ENCODE measurements around the gene PRRT1B.
A peak's percentile ranks its signal among the peaks of the same experiment; 100 is the strongest.

PRRT1B gene

GRCh38 chr9:131582466-131583336, 37.4 kb downstream of the PRRT1B start:
- DNase-seq = no peak

GRCh38 chr9:131583337-131583645, 38.0 kb downstream of the PRRT1B start:
- DNase-seq = no peak

GRCh38 chr9:131583836-131584555, 38.7 kb downstream of the PRRT1B start:
- DNase-seq = no peak

- no peak for DNase-seq
Observed at GRCh38 chr9:131584858-131585257, 39.5 kb downstream of the PRRT1B start.

DNA sequence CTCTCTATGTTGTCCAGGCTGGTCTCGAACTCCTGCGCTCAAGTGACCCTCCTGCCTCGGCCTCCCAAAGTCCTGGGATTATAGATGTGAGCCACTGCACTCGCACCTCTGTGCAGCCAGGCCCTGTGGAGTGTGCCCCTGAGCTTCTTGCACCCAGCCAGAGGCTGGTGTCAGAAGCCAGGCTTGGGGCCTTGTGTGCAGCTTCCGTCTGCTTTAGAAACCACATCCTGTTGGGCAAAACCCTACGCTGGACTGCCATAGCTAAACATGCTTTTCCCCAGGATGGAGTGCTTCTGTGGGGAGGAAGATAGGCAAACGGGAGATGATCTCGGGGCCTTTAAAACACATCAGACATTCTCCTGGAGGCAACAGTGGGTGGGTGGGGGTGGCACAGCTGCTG, 40.1 kb downstream of the PRRT1B start:
- peak; percentile 7 for DNase-seq

DNA sequence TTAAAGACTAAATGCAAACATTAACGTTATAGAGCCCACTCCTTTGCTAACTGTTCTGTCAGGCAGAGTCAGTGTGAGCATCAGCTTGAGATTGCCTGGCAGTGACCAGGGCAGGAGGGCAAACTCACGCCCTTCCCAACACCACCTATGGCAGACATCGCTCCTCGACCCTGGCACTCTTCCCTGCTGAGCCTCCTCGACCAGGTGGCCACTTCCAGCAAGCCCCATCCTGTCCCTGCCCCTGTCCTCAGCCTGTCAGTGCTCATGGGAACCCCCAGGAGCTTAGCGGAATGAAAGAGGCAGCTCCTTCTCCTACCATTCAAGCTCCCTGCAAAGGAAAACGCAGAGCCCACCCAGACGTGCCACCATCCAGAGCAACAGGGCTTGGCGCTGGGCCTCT, 42.0 kb downstream of the PRRT1B start:
- DNase-seq = no peak

DNA sequence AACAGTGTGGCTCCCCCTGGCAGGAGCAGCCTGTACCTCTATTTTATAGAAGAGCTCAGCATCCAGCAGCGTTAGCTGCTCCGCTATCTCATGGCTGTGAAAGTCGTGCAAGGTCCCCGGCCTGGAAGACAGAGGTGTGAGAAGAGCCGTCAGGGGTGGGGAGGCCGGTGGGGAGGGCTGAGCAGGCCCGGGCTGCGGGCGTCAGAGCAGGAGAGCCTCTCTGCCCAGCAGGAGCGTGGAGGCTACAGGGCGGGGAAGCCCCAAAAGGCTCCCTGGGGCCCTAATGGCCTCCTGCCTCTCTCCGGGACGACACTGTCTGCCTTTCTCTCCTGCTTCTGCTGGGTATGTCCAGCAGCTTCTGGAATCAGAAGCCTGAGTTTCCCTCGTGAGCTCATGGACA, 42.6 kb downstream of the PRRT1B start:
- DNase-seq = no peak

DNA sequence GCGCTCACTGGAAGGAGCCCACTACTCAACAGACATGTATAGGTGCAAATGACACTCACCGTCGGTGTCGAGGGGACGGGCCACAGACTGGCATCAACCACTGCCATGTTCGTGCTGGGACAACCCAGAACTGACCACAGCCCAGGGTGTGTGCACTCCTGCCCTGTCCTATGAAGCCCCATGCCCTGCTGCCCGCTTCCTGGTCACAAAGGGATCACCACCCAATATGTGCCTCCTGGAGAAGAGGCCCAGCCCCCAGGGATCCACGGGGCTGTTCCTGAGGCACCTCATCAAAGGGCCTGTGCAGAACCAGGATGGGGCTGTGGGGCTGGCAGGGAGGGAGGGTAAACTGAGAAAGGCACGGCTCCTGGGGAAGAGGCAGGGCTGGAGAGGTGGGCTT, 43.1 kb downstream of the PRRT1B start:
- DNase-seq = no peak

DNA sequence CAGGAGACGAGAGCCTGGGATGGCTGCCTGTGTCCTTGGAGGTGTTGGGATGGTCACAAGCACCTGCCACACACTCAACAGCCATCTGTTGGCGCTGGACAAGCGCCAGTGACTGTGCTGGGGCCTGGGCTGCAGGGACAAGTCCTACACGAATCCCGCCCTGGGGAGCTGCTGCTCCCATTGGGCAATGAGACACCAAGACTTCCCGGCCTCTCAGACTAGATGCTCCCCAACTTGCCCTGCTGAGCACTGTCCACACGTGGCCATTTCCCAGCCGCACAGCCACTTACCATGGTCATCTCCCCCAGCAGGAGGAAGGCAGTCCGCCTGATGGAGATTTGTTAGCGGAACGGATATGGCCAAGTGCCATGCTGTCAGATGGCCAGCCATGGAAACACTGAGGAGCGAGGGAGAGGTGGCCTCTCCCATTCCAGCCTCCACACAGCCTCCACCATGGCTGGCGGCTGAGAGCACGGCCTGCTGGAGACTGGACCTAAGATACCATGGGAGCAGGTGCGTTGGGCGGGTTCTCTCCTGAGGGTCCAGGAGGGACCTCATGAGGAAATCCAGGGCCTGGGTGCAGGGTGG, 43.9 kb downstream of the PRRT1B start:
- DNase-seq = no peak

DNA sequence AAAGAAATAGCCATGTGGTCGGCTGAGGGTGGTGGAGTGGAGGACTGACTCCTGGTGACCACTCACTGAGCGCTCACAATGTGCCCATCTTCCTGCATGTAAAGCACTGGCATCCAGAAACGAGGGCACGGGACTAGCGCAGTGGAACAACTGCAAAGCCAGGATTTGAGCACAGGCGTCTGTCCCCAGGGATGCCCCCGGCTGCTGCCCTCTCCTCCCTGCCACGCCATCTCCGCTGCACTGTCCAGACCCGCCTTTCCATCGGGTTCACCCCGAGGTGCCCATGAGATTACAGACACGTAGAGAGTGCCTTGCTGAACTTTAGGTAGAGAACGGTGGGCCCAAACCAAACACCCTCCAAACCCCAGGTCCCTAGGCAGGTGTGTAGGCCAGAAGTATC, 44.7 kb downstream of the PRRT1B start:
- DNase-seq = no peak

GRCh38 chr9:131590449-131590848, 45.1 kb downstream of the PRRT1B start:
- DNase-seq = no peak

GRCh38 chr9:131590907-131591844, 45.9 kb downstream of the PRRT1B start:
- DNase-seq = peak; percentile 77

GRCh38 chr9:131591845-131592208, 46.5 kb downstream of the PRRT1B start:
- DNase-seq = no peak

DNA sequence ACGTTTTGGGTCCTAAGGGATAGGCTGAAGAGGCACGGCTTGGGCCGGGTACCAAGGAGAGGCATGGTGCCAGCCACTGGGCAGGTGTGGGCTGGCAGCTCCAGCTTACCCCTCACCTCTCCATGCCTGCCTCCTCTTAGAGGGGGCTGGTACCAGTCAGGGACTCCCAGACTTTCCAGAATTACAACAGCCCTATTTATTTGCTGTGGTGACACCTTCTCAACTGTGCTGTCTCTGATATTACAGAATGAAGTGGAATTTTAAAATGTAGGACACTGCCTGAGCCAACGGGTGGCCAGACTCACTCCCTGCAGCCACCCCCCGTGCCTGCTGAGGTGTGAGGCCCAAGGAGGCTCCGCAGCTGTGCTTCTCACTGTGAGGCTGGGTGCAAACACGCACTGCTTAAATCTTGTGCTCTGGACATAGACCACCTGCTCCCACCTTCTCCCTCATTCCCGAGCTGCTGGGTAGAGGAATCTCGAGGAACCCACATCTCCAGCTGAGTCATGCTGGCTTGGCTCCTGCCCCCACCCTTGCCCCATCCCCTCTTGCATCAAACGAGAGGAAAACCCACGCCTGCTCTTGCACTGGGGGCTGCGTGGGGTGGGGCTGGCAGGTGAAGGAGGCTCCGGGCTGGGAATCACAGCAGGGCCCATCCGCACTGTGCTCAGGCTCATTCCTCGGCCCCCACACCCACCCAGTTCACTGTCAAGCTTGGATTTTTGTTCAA, 47.9 kb downstream of the PRRT1B start:
- DNase-seq = no peak

DNA sequence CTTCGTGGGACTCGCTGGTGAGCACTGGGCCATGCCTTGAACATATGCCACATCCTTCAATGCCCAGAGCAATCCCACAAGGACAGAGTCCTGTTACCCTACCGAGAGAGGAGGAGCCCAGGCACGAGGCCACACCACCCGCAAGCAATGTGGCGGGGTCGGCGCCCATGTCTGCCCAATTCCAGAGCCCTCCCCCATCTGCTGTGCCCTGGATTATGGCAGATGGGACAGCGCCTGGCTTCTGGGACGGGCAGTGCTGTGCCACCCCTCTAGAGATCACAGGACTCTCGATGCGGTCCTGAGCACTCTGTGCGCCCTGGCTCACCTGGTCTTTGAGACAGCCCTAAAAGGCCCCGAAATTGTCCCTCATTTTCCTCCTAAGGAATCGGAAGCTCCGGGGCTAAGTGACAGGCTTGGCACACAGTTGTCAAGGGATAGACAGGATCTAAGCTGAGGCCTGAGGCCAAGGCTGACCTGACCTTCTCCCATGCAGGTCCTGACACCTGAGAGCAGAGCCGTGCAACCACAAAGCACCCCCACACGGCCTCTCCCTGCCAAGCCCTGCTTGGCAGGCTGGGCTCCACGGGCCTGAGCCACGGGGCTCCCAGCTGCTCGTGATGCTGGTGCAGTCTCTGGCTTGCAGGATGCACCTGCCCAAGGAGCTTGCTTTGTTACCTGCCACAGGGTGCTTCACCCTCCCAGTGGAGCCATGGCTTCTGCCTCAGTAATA, 48.8 kb downstream of the PRRT1B start:
- DNase-seq = no peak

- DNase-seq = no peak
Observed at GRCh38 chr9:131594906-131595665, 49.8 kb downstream of the PRRT1B start.

GRCh38 chr9:131595696-131596429, 50.5 kb downstream of the PRRT1B start:
- no peak for DNase-seq

DNA sequence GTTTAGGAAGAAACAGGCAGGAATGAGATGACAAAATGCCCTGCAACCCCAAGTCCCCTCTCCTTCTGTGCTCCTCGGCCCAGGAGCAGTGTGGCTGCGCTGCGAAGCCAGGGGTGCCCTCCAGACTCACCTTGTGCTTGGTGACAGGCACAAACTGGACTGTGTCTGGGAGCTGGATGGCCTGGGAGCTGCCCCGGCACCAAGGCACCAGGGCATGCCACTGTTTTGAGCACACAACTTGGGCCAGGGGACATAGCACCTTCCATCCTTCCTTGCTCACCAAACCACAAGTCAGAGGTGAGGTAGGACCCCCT, 51.1 kb downstream of the PRRT1B start:
- no peak for DNase-seq

DNA sequence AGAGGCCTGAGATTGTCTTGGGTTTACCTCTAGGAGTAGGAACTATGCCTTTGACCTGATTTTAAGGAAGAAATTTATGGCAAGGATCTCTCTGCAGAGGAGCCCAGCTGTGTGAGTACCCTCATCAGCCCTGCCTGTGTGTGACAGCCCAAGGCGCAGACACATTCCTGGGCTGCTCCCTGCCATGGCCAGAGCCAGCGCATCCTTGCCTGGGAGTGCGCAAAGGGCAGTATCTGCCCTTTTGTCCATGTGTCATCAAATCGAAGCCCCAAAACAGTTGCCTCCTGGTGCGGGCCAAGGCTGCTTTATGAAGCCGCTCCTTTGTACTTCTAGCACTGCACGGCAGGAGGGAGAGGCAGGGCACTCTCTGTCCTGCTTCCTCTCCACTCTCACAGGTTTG, 51.9 kb downstream of the PRRT1B start:
- DNase-seq = no peak

DNA sequence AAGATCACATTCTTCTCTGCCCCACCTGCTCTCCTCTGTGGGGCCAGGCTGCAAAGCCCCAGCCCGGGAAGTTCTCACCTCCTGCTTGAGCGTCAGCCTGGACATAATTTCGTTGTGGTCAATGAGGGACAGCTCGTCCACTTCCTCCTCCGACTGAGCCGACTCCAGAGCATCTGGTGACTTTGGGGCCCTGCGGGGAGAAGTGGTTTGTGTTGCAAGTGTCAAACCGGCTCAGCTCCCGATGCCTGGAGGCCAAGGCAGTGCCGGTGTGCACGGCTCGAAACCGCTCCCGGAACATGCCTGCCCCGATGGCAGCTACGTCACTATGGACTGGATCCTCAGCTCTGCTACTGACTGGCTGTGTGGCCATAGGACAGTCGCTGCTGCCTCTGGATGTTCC, 52.8 kb downstream of the PRRT1B start:
- no peak for DNase-seq

Measured in stimulated activated naive CD4-positive, alpha-beta T cell treated with Interleukin-2 at 50 U/mL for 16 hours (primary cell).